Thyroid gland (tissue), 4 donors: Measurements from ENCODE around the gene FHOD3. TPM values are rescaled to one million over a fixed set of nuclear protein-coding genes. Genes with fewer than 3 reads are reported as not detected.
"Not testable (repeated sequence)": the region's sequence is repeated elsewhere in the genome, so short reads cannot be mapped to it uniquely, and the experiment has no call there.

Source experiments
- DNase-seq, 2 donors: peaks; one replicate each; pipeline ENCODE4 v3.0.0-alpha.2; 2019
- H3K27ac ChIP-seq, 3 donors: fragments of 200-600 bp; sonication (generic); 1 replicate in 2 of 3; 2 replicates in 1 of 3; pipeline ENCODE4 v1.5.1; 2016 to 2019; ENCODE audit warnings: mild to moderate bottlenecking in 1 of 3, moderate library complexity in 1 of 3
- H3K27me3 ChIP-seq: fragments of 200-600 bp; sonication (generic); one replicate; pipeline ENCODE4 v1.5.1; 2019
- H3K36me3 ChIP-seq, 2 donors: fragments of 200-600 bp; sonication (generic); one replicate each; pipeline ENCODE4 v1.5.1; 2016 to 2019
- H3K4me1 ChIP-seq, 2 donors: fragments of 200-600 bp; sonication (generic); one replicate each; pipeline ENCODE4 v1.5.1; 2017 to 2019
- H3K4me3 ChIP-seq, 3 donors: fragments of 200-600 bp; sonication (generic); replicated peaks in 1 of 3; 1 replicate in 2 of 3; 2 replicates in 1 of 3; pipeline ENCODE4 v1.5.1; 2016; ENCODE audit warnings: mild to moderate bottlenecking in 1 of 3
- H3K9me3 ChIP-seq: fragments of 200-600 bp; sonication (generic); one replicate; pipeline ENCODE4 v1.5.1; 2017
- CTCF ChIP-seq, 6 experiments: fragments of 200-600 bp in 3 of 6; fragments of 450-650 bp in 3 of 6; sonication (generic) in 3 of 6; IDR thresholded peaks; one replicate each; pipeline ENCODE4 v1.5.1; 2016 to 2019; ENCODE audit warnings: antibody characterized with exemption in 6 of 6, mild to moderate bottlenecking in 2 of 6, inconsistent platforms in 1 of 6, moderate library complexity in 1 of 6
- POLR2A ChIP-seq, 2 donors: fragments of 450-650 bp; IDR thresholded peaks; one replicate each; pipeline ENCODE4 v1.6.1; 2017; ENCODE audit warnings: antibody characterized with exemption in 2 of 2, mild to moderate bottlenecking in 2 of 2, moderate library complexity in 1 of 2
- WGBS, 2 donors: methylation state at CpG; one replicate each; pipeline ENCODE4 v1.1.5; 2017; 5-methylcytosine and 5-hydroxymethylcytosine counted together
- intact Hi-C: fragments of 100-400 bp; cut with DNase I; formaldehyde crosslinking; loops from one replicate; pipeline ENCODE4 v1.15.1; 2023
- total RNA-seq, 4 donors: library from RNA; depleted of rRNA; stranded (reverse); fragments of >200 nt; gene quantifications; one replicate each; pipeline ENCODE4 v1.2.3, GENCODE V29; 2016

The FHOD3 gene
- total RNA-seq, 4 donors from 2014 or later, result 1.6 to 6.9 (median 4.8) TPM

DNA sequence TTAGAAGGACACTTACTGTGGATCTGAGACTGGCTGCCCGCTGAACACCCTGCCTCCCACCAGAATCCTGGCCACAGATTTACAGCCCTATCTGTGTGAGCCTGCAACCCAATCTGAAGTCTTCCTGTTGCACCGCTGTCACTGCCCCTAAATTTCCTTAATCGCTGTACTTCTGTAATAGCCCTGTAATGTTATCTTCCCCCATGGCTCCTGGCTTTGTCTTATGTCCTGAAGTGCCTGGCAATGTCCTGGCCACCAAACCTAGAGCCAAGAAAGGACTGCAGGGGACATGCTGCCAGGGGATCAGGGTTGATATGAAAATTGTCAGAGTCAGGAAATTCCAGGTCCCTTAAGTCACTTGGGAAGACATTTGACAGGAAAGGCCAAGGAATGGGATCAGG lies 52.7 kb downstream of the FHOD3 start:
- H3K27me3 ChIP-seq, result no peaks in the 10 kb centered on the region

GRCh38 chr18:36350839-36351469 lies 53.4 kb downstream of the FHOD3 start:
- Histone ChIP-seq H3K36me3 (no peaks in the 10 kb centered on the region), H3K4me1 (peaks cover 0 to 3% of the 10 kb centered on the region in 2 donors), H3K27me3 (no peaks in the 10 kb centered on the region), H3K4me3 (no peak overlapping the region), H3K27ac (no peak overlapping the region), H3K9me3 (no peaks in the 10 kb centered on the region)
- DNase-seq, result no peak
- 79 to 81% methylated on average over 9 of the region's 9 CpGs for WGBS, 2 donors
- intact Hi-C loops, result no loop called here
- TF ChIP-seq CTCF (IDR thresholded peaks at IDR 0.05), result no peak
- no peak for TF ChIP-seq POLR2A (IDR thresholded peaks at IDR 0.05)

More for the DNA sequence above, 52.7 kb downstream of the FHOD3 start:
- no peaks in the 10 kb centered on the region for H3K9me3 ChIP-seq
- no peak overlapping the region for H3K4me3 ChIP-seq
- no peak for TF ChIP-seq CTCF (IDR thresholded peaks at IDR 0.05)
- no peak for DNase-seq
- H3K4me1 ChIP-seq, result peaks cover 0 to 3% of the 10 kb centered on the region in 2 donors
- H3K27ac ChIP-seq, result no peak overlapping the region
- intact Hi-C loops, result no loop called here
- H3K36me3 ChIP-seq, result no peaks in the 10 kb centered on the region
- WGBS, 2 donors, result 82 to 94% methylated on average over 3 of the region's 3 CpGs

GRCh38 chr18:36352384-36352783 lies 54.9 kb downstream of the FHOD3 start:
- 27 to 42% methylated on average over 3 of the region's 3 CpGs for WGBS, 2 donors
- Histone ChIP-seq H3K36me3 (no peaks in the 10 kb centered on the region), H3K9me3 (no peaks in the 10 kb centered on the region), H3K27ac (no peak overlapping the region), H3K27me3 (no peaks in the 10 kb centered on the region), H3K4me1 (peaks cover 0 to 3% of the 10 kb centered on the region in 2 donors), H3K4me3 (no peak overlapping the region)
- DNase-seq, result peak; percentile 64 to 65
- TF ChIP-seq POLR2A (IDR thresholded peaks at IDR 0.05) (no peak), CTCF (IDR thresholded peaks at IDR 0.05) (no peak)
- intact Hi-C loops, result no loop called here

DNA sequence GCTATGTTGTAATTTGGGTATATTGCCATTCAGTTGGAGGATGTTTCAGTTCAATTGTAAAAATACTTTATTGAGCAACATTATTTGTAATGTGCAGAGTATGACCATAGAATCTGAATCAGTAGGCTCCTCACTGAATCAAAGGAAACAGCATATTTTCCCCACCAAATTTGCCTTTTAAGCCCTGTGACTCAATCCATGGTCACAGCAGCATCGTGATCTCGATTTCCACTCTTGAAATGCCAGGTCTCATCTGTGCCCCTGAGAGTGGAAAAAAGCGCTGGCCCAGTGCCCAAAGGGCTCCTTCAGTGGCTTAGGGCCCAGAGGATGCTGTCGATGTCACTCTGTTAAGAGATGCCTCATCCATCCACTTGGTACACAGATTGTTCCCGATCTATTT lies 57.5 kb downstream of the FHOD3 start:
- no peak for TF ChIP-seq CTCF (IDR thresholded peaks at IDR 0.05)
- no peak for TF ChIP-seq POLR2A (IDR thresholded peaks at IDR 0.05)
- WGBS, 2 donors, result 78 to 84% methylated on average over 5 of the region's 5 CpGs
- no peaks in the 10 kb centered on the region for H3K27me3 ChIP-seq
- H3K36me3 ChIP-seq, result no peaks in the 10 kb centered on the region
- H3K4me1 ChIP-seq, result peaks cover 0 to 3% of the 10 kb centered on the region in 2 donors
- no peaks in the 10 kb centered on the region for H3K9me3 ChIP-seq
- H3K27ac ChIP-seq, result no peak overlapping the region
- H3K4me3 ChIP-seq, result no peak overlapping the region
- no peak for DNase-seq
- intact Hi-C loops, result no loop called here

GRCh38 chr18:36355511-36355910 lies 58.0 kb downstream of the FHOD3 start:
- Histone ChIP-seq H3K4me1 (peaks cover 0 to 3% of the 10 kb centered on the region in 2 donors), H3K4me3 (no peak overlapping the region), H3K36me3 (no peaks in the 10 kb centered on the region), H3K27ac (no peak overlapping the region), H3K9me3 (no peaks in the 10 kb centered on the region), H3K27me3 (no peaks in the 10 kb centered on the region)
- TF ChIP-seq POLR2A (IDR thresholded peaks at IDR 0.05) (no peak), CTCF (IDR thresholded peaks at IDR 0.05) (no peak)
- WGBS, 2 donors, result 86 to 91% methylated on average over 7 of the region's 7 CpGs
- no peak for DNase-seq
- intact Hi-C loops, result no loop called here

- 89 to 94% methylated on average over 6 of the region's 6 CpGs for WGBS, 2 donors
- H3K27me3 ChIP-seq, H3K4me1 ChIP-seq, H3K27ac ChIP-seq, DNase-seq, H3K4me3 ChIP-seq, intact Hi-C loops, H3K36me3 ChIP-seq, H3K9me3 ChIP-seq: not testable (repeated sequence)
These were observed 59.2 kb downstream of the FHOD3 start for GRCh38 chr18:36356741-36357140.
